WTC11 (cell line): ENCODE results near the gene GSC2.

Source experiments
- AFF4 ChIP-seq: sonication (generic); formaldehyde crosslinking; IDR thresholded peaks from 2 replicates; pipeline ENCODE4 v1.8.1; 2023; ENCODE audit warnings: mild to moderate bottlenecking, missing genetic modification reagents, borderline replicate concordance
- ATF2 ChIP-seq: sonication (generic); formaldehyde crosslinking; IDR thresholded peaks from 2 replicates; pipeline ENCODE4 v1.8.1; 2022; ENCODE audit warnings: low read depth, missing genetic modification reagents, borderline replicate concordance
- ATF6 ChIP-seq: sonication (generic); formaldehyde crosslinking; IDR thresholded peaks from 2 replicates; pipeline ENCODE4 v1.8.1; 2023; ENCODE audit warnings: mild to moderate bottlenecking, missing genetic modification reagents
- ERG ChIP-seq: fragments of 250-450 bp; sonication (Bioruptor Pico); IDR thresholded peaks from 2 replicates; pipeline ENCODE4 v1.8.0; 2021; ENCODE audit warnings: mild to moderate bottlenecking
- GRHL2 ChIP-seq: fragments of 250-450 bp; sonication (Bioruptor Pico); IDR thresholded peaks from 2 replicates; pipeline ENCODE4 v1.8.0; 2022; ENCODE audit warnings: mild to moderate bottlenecking, moderate library complexity; ENCODE audit not compliant: insufficient replicate concordance, severe bottlenecking
- IRF2 ChIP-seq: sonication (generic); formaldehyde crosslinking; IDR thresholded peaks from 2 replicates; pipeline ENCODE4 v1.8.0; 2022; ENCODE audit warnings: low read depth, missing genetic modification reagents, borderline replicate concordance
- MAX ChIP-seq: sonication (generic); formaldehyde crosslinking; IDR thresholded peaks from 2 replicates; pipeline ENCODE4 v1.8.0; 2022; ENCODE audit warnings: mild to moderate bottlenecking, missing genetic modification reagents
- NFATC4 ChIP-seq: fragments of 250-450 bp; sonication (Bioruptor Pico); IDR thresholded peaks from 2 replicates; pipeline ENCODE4 v1.9.0; 2021; ENCODE audit warnings: mild to moderate bottlenecking
- USF2 ChIP-seq: sonication (generic); formaldehyde crosslinking; IDR thresholded peaks from 2 replicates; pipeline ENCODE4 v1.8.1; 2023; ENCODE audit warnings: mild to moderate bottlenecking, missing genetic modification reagents, moderate library complexity
- ZBTB43 ChIP-seq: sonication (generic); formaldehyde crosslinking; IDR thresholded peaks from 2 replicates; pipeline ENCODE4 v1.8.1; 2023; ENCODE audit warnings: mild to moderate bottlenecking, missing genetic modification reagents
- ZMAT4 ChIP-seq: fragments of 250-450 bp; sonication (Bioruptor Pico); IDR thresholded peaks from 2 replicates; pipeline ENCODE4 v1.9.0; 2021; ENCODE audit warnings: mild to moderate bottlenecking
- ZNF416 ChIP-seq: fragments of 250-450 bp; sonication (Bioruptor Pico); IDR thresholded peaks from 2 replicates; pipeline ENCODE4 v1.9.0; 2021; ENCODE audit warnings: mild to moderate bottlenecking, inconsistent platforms
- TF ChIP-seq, protein P1 (sequence below): fragments of 200-600 bp; IDR thresholded peaks from 2 replicates; pipeline ENCODE4 v1.8.0; 2022; ENCODE audit warnings: antibody characterized with exemption
- TF ChIP-seq, protein P2 (sequence below): sonication (generic); formaldehyde crosslinking; IDR thresholded peaks from 2 replicates; pipeline ENCODE4 v1.8.1; 2022; ENCODE audit warnings: low read depth, mild to moderate bottlenecking, moderate library complexity, missing genetic modification reagents, borderline replicate concordance

GRCh38 chr22:19152942-19153883, 3.1 kb upstream of the GSC2 start:
- TF ChIP-seq, protein P1, sequence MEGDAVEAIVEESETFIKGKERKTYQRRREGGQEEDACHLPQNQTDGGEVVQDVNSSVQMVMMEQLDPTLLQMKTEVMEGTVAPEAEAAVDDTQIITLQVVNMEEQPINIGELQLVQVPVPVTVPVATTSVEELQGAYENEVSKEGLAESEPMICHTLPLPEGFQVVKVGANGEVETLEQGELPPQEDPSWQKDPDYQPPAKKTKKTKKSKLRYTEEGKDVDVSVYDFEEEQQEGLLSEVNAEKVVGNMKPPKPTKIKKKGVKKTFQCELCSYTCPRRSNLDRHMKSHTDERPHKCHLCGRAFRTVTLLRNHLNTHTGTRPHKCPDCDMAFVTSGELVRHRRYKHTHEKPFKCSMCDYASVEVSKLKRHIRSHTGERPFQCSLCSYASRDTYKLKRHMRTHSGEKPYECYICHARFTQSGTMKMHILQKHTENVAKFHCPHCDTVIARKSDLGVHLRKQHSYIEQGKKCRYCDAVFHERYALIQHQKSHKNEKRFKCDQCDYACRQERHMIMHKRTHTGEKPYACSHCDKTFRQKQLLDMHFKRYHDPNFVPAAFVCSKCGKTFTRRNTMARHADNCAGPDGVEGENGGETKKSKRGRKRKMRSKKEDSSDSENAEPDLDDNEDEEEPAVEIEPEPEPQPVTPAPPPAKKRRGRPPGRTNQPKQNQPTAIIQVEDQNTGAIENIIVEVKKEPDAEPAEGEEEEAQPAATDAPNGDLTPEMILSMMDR = no peak
- TF ChIP-seq, protein P2, sequence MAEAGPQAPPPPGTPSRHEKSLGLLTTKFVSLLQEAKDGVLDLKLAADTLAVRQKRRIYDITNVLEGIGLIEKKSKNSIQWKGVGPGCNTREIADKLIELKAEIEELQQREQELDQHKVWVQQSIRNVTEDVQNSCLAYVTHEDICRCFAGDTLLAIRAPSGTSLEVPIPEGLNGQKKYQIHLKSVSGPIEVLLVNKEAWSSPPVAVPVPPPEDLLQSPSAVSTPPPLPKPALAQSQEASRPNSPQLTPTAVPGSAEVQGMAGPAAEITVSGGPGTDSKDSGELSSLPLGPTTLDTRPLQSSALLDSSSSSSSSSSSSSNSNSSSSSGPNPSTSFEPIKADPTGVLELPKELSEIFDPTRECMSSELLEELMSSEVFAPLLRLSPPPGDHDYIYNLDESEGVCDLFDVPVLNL (CRISPR knock-in tag) = no peak
- TF ChIP-seq ATF2 (no peak), MAX (CRISPR knock-in tag) (no peak), ZMAT4 (no peak), NFATC4 (CRISPR knock-in tag) (no peak), GRHL2 (CRISPR knock-in tag) (no peak), ATF6 (CRISPR knock-in tag) (no peak), ERG (no peak), ZNF416 (no peak), ZBTB43 (CRISPR knock-in tag) (no peak), IRF2 (CRISPR knock-in tag) (no peak), AFF4 (CRISPR knock-in tag) (no peak), USF2 (CRISPR knock-in tag) (no peak)
